Endodermal cell (in vitro differentiated cells): ENCODE measurements around the gene CHODL. TPM values are rescaled to one million over a fixed set of nuclear protein-coding genes. Genes with fewer than 3 reads are reported as not detected.

Source experiments
- DNase-seq: peaks from one replicate; pipeline ENCODE4 v3.0.0-alpha.2; 2017
- H3K27ac ChIP-seq: 2 replicates; pipeline ENCODE4 v1.5.1; 2013; ENCODE audit warnings: mild to moderate bottlenecking, low read depth, low read length, moderate library complexity
- H3K27me3 ChIP-seq: 2 replicates; pipeline ENCODE4 v1.6.1; 2013; ENCODE audit warnings: mild to moderate bottlenecking, low read length, moderate library complexity; ENCODE audit not compliant: insufficient read depth, control insufficient read depth, poor library complexity, severe bottlenecking
- H3K36me3 ChIP-seq: 2 replicates; pipeline ENCODE4 v1.7.0; 2013; ENCODE audit warnings: mild to moderate bottlenecking, low read length, moderate library complexity; ENCODE audit not compliant: control insufficient read depth, insufficient read depth
- H3K4me1 ChIP-seq: one replicate; pipeline ENCODE4 v1.7.0; 2013; ENCODE audit warnings: low read length; ENCODE audit not compliant: control insufficient read depth, insufficient read depth
- H3K4me3 ChIP-seq: 2 replicates; pipeline ENCODE4 v1.5.1; 2013; ENCODE audit warnings: mild to moderate bottlenecking, low read length, moderate library complexity
- H3K9ac ChIP-seq: 2 replicates; pipeline ENCODE4 v1.6.1; 2013; ENCODE audit warnings: mild to moderate bottlenecking, low read length, moderate library complexity; ENCODE audit not compliant: poor library complexity, severe bottlenecking; ENCODE audit errors: extremely low read depth
- H3K9me3 ChIP-seq: 2 replicates; pipeline ENCODE4 v1.6.1; 2013; ENCODE audit warnings: mild to moderate bottlenecking, low read length, moderate library complexity; ENCODE audit not compliant: control insufficient read depth
- H3K27ac Mint-ChIP-seq: 2 replicates; pipeline ENCODE4 v1.8.0; 2020; ENCODE audit warnings: mixed read lengths
- H3K27me3 Mint-ChIP-seq: 2 replicates; pipeline ENCODE4 v1.8.0; 2021; ENCODE audit warnings: mild to moderate bottlenecking, mixed read lengths; ENCODE audit not compliant: insufficient read depth
- H3K36me3 Mint-ChIP-seq: 2 replicates; pipeline ENCODE4 v1.8.0; 2020; ENCODE audit warnings: low read depth, mixed read lengths
- H3K4me1 Mint-ChIP-seq: 2 replicates; pipeline ENCODE4 v1.8.0; 2020; ENCODE audit warnings: mixed read lengths
- H3K4me3 Mint-ChIP-seq: 2 replicates; pipeline ENCODE4 v1.8.0; 2020; ENCODE audit warnings: mild to moderate bottlenecking, moderate library complexity, mixed read lengths
- H3K9me3 Mint-ChIP-seq: 2 replicates; pipeline ENCODE4 v1.8.0; 2020; ENCODE audit warnings: mild to moderate bottlenecking, mixed read lengths
- WGBS, 2 experiments: methylation state at CpG; one replicate each; pipeline versions ENCODE4 v1.1.5 to v1.1.7; 2013; ENCODE audit warnings: missing lambda C conversion rate in 2 of 2, mixed read lengths in 1 of 2; ENCODE audit not compliant: insufficient coverage in 1 of 2, insufficient read length in 1 of 2; 5-methylcytosine and 5-hydroxymethylcytosine counted together
- total RNA-seq, 2 donors: library from RNA; stranded (reverse); fragmentation: NEBNext Ultra II Directional in 1 of 2; extraction: Animal tissue kit (Norgen Biotek cat#: 25700) in 1 of 2; gene quantifications; 2 replicates in 1 of 2; 3 replicates in 1 of 2; pipeline ENCODE4 v1.2.1, GENCODE V29; 2021
- TF ChIP-seq, protein P1 (sequence below): fragments of 200-600 bp; sonication (generic); conservative IDR thresholded peaks from 2 replicates; pipeline ENCODE4 v1.5.0; 2021; ENCODE audit warnings: antibody characterized with exemption, mild to moderate bottlenecking

CHODL gene
- total RNA-seq, 2 donors from 2014 or later, result 2.2 to 4.2 TPM

DNA sequence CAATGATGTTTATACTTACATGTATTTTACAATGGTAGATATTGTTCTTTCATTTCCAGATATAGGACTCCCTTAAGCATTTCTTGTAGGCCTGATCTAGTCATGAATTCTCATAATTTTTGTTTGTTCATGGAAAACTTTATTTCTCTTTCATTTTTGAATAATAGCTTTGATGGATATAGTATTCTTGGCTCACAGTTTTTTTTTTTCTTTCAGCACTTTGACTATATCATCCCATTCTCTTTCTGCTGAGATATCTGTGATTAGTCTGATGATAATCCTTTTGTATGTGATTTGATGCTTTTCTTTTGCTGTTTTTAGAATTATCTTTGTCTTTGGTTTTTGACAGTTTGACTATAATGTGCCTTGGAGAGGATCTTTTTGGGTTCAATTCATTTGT lies 24.1 kb upstream of the CHODL start:
- H3K4me3 Mint-ChIP-seq, result no peak overlapping the region
- DNase-seq, result no peak
- no peak overlapping the region for H3K27ac Mint-ChIP-seq
- Histone ChIP-seq H3K4me1 (no peaks in the 10 kb centered on the region), H3K27ac (no peak overlapping the region), H3K27me3 (no peaks in the 10 kb centered on the region), H3K9me3 (peaks cover 12% of the 10 kb centered on the region), H3K9ac (no peak overlapping the region), H3K4me3 (no peak overlapping the region), H3K36me3 (no peaks in the 10 kb centered on the region)
- H3K9me3 Mint-ChIP-seq, result peaks cover 16% of the 10 kb centered on the region
- H3K4me1 Mint-ChIP-seq, result no peaks in the 10 kb centered on the region
- peaks cover 2% of the 10 kb centered on the region for H3K36me3 Mint-ChIP-seq
- TF ChIP-seq, protein P1, sequence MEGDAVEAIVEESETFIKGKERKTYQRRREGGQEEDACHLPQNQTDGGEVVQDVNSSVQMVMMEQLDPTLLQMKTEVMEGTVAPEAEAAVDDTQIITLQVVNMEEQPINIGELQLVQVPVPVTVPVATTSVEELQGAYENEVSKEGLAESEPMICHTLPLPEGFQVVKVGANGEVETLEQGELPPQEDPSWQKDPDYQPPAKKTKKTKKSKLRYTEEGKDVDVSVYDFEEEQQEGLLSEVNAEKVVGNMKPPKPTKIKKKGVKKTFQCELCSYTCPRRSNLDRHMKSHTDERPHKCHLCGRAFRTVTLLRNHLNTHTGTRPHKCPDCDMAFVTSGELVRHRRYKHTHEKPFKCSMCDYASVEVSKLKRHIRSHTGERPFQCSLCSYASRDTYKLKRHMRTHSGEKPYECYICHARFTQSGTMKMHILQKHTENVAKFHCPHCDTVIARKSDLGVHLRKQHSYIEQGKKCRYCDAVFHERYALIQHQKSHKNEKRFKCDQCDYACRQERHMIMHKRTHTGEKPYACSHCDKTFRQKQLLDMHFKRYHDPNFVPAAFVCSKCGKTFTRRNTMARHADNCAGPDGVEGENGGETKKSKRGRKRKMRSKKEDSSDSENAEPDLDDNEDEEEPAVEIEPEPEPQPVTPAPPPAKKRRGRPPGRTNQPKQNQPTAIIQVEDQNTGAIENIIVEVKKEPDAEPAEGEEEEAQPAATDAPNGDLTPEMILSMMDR, result no peak
- no peaks in the 10 kb centered on the region for H3K27me3 Mint-ChIP-seq

DNA sequence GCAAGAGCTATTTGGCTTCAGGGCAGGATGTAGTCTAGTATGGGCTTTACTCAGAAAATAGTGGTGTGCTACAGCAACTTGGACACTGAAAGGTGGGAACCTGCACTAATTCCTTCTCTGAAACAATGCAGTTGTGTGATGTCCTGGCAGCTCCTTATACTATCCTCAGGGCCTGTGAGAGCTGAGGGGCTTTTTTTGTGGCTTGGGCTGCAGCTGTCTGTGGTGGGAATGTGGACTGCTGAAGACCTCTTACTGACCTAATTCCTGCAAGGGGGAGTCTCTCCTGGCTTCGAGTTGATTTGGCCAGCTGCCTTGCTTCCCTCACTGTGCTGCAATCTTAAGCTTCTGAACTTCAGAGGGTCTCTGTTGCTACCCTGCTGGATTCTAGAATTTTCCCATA lies 22.3 kb upstream of the CHODL start:
- Mint-ChIP-seq H3K36me3 (no peaks in the 10 kb centered on the region), H3K9me3 (peaks cover 12% of the 10 kb centered on the region), H3K4me1 (no peaks in the 10 kb centered on the region), H3K4me3 (no peak overlapping the region), H3K27me3 (no peaks in the 10 kb centered on the region), H3K27ac (no peak overlapping the region)
- Histone ChIP-seq H3K36me3 (no peaks in the 10 kb centered on the region), H3K9me3 (peaks cover 12% of the 10 kb centered on the region), H3K4me3 (no peak overlapping the region), H3K27ac (no peak overlapping the region), H3K9ac (no peak overlapping the region), H3K4me1 (no peaks in the 10 kb centered on the region), H3K27me3 (no peaks in the 10 kb centered on the region)
- TF ChIP-seq, protein P1, result no peak
- DNase-seq, result no peak
- WGBS, 2 experiments, result 88 to 90% methylated on average over 1 of the region's 1 CpG

DNA sequence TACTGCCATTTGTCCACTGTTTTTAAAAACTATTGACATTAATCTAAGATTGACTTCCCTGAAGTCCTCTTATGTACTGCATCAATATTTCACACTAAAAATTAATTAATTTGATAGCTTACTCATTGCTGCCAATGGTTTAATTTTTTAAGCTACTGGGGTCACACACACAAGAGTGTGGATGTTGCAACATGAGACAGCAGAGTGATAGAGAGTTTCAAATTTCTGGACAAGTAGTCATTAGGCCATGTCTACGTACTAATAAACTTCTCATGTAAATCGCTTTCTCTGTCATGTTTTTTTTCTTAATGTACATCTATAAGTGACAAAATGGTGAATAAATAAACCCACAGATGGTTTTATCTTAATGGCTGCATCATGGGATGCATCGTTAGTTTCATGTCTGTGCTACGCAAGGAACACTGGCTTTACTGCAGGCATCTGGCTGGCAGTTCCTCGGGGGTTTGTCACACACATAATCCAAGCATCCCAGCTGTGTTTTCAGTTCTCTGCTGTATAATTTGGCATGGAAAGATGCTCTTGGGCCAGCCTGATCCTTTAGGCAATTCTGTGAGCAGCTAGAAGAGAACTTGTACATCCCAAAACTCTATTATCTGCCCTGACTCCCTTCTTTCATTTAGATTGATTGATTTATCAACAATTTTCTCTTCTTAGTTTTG lies 16.4 kb upstream of the CHODL start:
- TF ChIP-seq, protein P1, result no peak
- H3K36me3 Mint-ChIP-seq, result no peaks in the 10 kb centered on the region
- Histone ChIP-seq H3K4me1 (no peaks in the 10 kb centered on the region), H3K9me3 (no peaks in the 10 kb centered on the region), H3K27ac (no peak overlapping the region), H3K4me3 (no peak overlapping the region), H3K9ac (no peak overlapping the region), H3K36me3 (no peaks in the 10 kb centered on the region), H3K27me3 (no peaks in the 10 kb centered on the region)
- H3K4me1 Mint-ChIP-seq, result no peaks in the 10 kb centered on the region
- no peak overlapping the region for H3K4me3 Mint-ChIP-seq
- no peaks in the 10 kb centered on the region for H3K27me3 Mint-ChIP-seq
- no peaks in the 10 kb centered on the region for H3K9me3 Mint-ChIP-seq
- no peak for DNase-seq
- WGBS, 2 experiments, result 90 to 97% methylated on average over 5 of the region's 5 CpGs
- H3K27ac Mint-ChIP-seq, result no peak overlapping the region
